Activated CD4-positive, alpha-beta T cell treated with anti-CD3 and anti-CD28 coated beads, Interleukin-2, Interleukin-4, amounts not matched to agents 100 ng/mL and 50 ng/mL, durations not matched to agents 16 hours and 8 hours (primary cell): ENCODE results near the gene GALNT18.

ENCODE experiments used
- DNase-seq: peaks from one replicate; pipeline ENCODE4 v3.0.0-alpha.2; 2020; ENCODE audit warnings: low spot score

GALNT18 gene

GRCh38 chr11:11496879-11497278 lies 124.9 kb downstream of the GALNT18 start:
- DNase-seq = no peak

- DNase-seq = no peak
Measured at GRCh38 chr11:11494348-11494747, 127.5 kb downstream of the GALNT18 start.

GRCh38 chr11:11493698-11494097 lies 128.1 kb downstream of the GALNT18 start:
- no peak for DNase-seq

- DNase-seq = no peak
Measured at GRCh38 chr11:11491589-11491988, 130.2 kb downstream of the GALNT18 start.

GRCh38 chr11:11491014-11491413 lies 130.8 kb downstream of the GALNT18 start:
- no peak for DNase-seq

GRCh38 chr11:11486423-11486822 lies 135.4 kb downstream of the GALNT18 start:
- DNase-seq = no peak

GRCh38 chr11:11486002-11486401 lies 135.8 kb downstream of the GALNT18 start:
- DNase-seq = no peak

- no peak for DNase-seq
Measured at GRCh38 chr11:11483627-11484026, 138.2 kb downstream of the GALNT18 start.

- no peak for DNase-seq
Measured at GRCh38 chr11:11482730-11483129, 139.1 kb downstream of the GALNT18 start.

- no peak for DNase-seq
Measured at GRCh38 chr11:11481371-11481770, 140.4 kb downstream of the GALNT18 start.

- no peak for DNase-seq
Measured at GRCh38 chr11:11480971-11481370, 140.8 kb downstream of the GALNT18 start.

- DNase-seq = no peak
Measured at GRCh38 chr11:11478687-11479086, 143.1 kb downstream of the GALNT18 start.

- no peak for DNase-seq
Measured at GRCh38 chr11:11477695-11478420, 143.9 kb downstream of the GALNT18 start.

- no peak for DNase-seq
Measured at GRCh38 chr11:11476971-11477645, 144.7 kb downstream of the GALNT18 start.

- no peak for DNase-seq
Measured at GRCh38 chr11:11476499-11476898, 145.3 kb downstream of the GALNT18 start.

- DNase-seq = no peak
Measured at GRCh38 chr11:11472106-11472505, 149.7 kb downstream of the GALNT18 start.

- DNase-seq = no peak
Measured at GRCh38 chr11:11471201-11471600, 150.6 kb downstream of the GALNT18 start.

GRCh38 chr11:11468954-11469353 lies 152.9 kb downstream of the GALNT18 start:
- no peak for DNase-seq

- DNase-seq = no peak
Measured at GRCh38 chr11:11467312-11467711, 154.5 kb downstream of the GALNT18 start.

GRCh38 chr11:11464555-11464954 lies 157.2 kb downstream of the GALNT18 start:
- no peak for DNase-seq

GRCh38 chr11:11463405-11463804 lies 158.4 kb downstream of the GALNT18 start:
- DNase-seq = no peak

- no peak for DNase-seq
Measured at GRCh38 chr11:11461473-11461872, 160.3 kb downstream of the GALNT18 start.

GRCh38 chr11:11459578-11459977 lies 162.2 kb downstream of the GALNT18 start:
- no peak for DNase-seq

- DNase-seq = no peak
Measured at GRCh38 chr11:11458485-11458884, 163.3 kb downstream of the GALNT18 start.
